Colonic mucosa (tissue), 4 donors: ENCODE measurements around the gene RCN1. TPM values are rescaled to one million over a fixed set of nuclear protein-coding genes. Genes with fewer than 3 reads are reported as not detected.

Source experiments
- DNase-seq: peaks from one replicate; pipeline ENCODE4 v3.0.0-alpha.2; 2020
- H3K27ac ChIP-seq: fragments of 200-600 bp; one replicate; pipeline ENCODE4 v1.8.0; 2021
- H3K27me3 ChIP-seq: fragments of 200-600 bp; one replicate; pipeline ENCODE4 v1.8.0; 2021
- H3K36me3 ChIP-seq: fragments of 200-600 bp; one replicate; pipeline ENCODE4 v1.8.0; 2021
- H3K4me1 ChIP-seq: fragments of 200-600 bp; one replicate; pipeline ENCODE4 v1.8.0; 2021; ENCODE audit warnings: mild to moderate bottlenecking
- H3K4me3 ChIP-seq: fragments of 200-600 bp; one replicate; pipeline ENCODE4 v1.8.0; 2021
- H3K9ac ChIP-seq, 2 donors: one replicate each; pipeline ENCODE4 v1.7.0; 2013; ENCODE audit warnings: control low read depth in 2 of 2, low read depth in 2 of 2, low read length in 2 of 2
- H3K9me3 ChIP-seq: fragments of 200-600 bp; one replicate; pipeline ENCODE4 v1.8.0; 2021
- intact Hi-C: fragments of 100-400 bp; cut with DNase I; formaldehyde crosslinking; loops from one replicate; pipeline ENCODE4 v1.14.1; 2022
- total RNA-seq, 2 donors: library from RNA; stranded (reverse); fragmentation: NEBNext Ultra II Directional in 1 of 2; extraction: Animal tissue kit (Norgen Biotek cat#: 25700) in 1 of 2; gene quantifications; one replicate each; pipeline ENCODE4 v1.2.1, GENCODE V29; 2021
- TF ChIP-seq, protein P1 (sequence below): fragments of 200-600 bp; IDR thresholded peaks from one replicate; pipeline ENCODE4 v1.8.0; 2022; ENCODE audit warnings: antibody characterized with exemption, mild to moderate bottlenecking
- donor health status: healthy.
- donor health status: DM: no; HTN: no; CAD: no.
- donor health status: DM: no; HTN: no; CAD: no.

RCN1 gene
- total RNA-seq, 2 donors from 2014 or later: 51.0 to 52.7 TPM

DNA sequence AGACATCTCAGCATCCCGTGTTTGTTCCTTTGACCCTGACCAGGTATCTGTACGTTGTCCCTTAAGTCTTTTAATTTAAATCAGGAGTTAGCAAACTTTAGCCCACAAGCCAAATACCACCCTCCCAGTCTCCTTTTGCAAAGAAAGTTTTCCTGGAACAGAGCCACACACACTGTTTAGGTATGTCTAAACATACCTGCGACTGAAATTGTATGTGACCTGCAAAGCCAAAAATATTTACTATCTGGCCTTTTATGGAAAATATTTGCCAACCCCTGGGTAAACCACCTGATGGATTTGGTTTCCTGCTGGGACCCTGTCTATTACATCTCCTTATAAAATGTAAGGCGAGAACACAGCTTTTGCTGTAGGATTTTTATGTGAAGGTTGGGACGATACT, 20.2 kb upstream of the RCN1 start:
- H3K9ac ChIP-seq: no peak overlapping the region
- H3K36me3 ChIP-seq: no peaks in the 10 kb centered on the region
- intact Hi-C loops: no loop called here
- H3K4me1 ChIP-seq: no peaks in the 10 kb centered on the region
- no peaks in the 10 kb centered on the region for H3K27me3 ChIP-seq
- TF ChIP-seq, protein P1, sequence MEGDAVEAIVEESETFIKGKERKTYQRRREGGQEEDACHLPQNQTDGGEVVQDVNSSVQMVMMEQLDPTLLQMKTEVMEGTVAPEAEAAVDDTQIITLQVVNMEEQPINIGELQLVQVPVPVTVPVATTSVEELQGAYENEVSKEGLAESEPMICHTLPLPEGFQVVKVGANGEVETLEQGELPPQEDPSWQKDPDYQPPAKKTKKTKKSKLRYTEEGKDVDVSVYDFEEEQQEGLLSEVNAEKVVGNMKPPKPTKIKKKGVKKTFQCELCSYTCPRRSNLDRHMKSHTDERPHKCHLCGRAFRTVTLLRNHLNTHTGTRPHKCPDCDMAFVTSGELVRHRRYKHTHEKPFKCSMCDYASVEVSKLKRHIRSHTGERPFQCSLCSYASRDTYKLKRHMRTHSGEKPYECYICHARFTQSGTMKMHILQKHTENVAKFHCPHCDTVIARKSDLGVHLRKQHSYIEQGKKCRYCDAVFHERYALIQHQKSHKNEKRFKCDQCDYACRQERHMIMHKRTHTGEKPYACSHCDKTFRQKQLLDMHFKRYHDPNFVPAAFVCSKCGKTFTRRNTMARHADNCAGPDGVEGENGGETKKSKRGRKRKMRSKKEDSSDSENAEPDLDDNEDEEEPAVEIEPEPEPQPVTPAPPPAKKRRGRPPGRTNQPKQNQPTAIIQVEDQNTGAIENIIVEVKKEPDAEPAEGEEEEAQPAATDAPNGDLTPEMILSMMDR: no peak
- no peak overlapping the region for H3K27ac ChIP-seq
- no peak for DNase-seq
- no peaks in the 10 kb centered on the region for H3K9me3 ChIP-seq
- H3K4me3 ChIP-seq: no peak overlapping the region

DNA sequence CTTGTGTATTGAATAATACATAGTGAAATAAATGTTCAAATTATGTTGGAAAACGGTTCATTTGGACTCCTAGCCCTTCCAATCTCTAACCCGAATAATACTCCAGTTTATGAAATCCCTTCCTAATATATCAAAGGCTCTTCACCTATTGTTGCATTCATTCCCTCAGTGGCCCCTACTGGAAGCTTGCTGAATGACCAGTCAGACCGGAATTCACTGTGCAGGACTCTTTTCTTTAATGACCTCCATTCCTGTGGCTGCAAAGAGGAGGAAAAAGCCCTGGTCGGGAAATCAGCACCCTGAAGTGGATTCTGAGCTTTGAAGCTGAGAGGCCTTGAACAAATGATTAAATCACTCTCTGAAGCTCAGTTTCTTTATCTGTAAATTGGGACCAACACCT, 19.1 kb upstream of the RCN1 start:
- Histone ChIP-seq H3K4me3 (no peak overlapping the region), H3K27ac (no peak overlapping the region), H3K27me3 (no peaks in the 10 kb centered on the region), H3K36me3 (no peaks in the 10 kb centered on the region), H3K9me3 (no peaks in the 10 kb centered on the region), H3K9ac (no peak overlapping the region), H3K4me1 (no peaks in the 10 kb centered on the region)
- TF ChIP-seq, protein P1: no peak
- DNase-seq: no peak
- intact Hi-C loops: no loop called here

DNA sequence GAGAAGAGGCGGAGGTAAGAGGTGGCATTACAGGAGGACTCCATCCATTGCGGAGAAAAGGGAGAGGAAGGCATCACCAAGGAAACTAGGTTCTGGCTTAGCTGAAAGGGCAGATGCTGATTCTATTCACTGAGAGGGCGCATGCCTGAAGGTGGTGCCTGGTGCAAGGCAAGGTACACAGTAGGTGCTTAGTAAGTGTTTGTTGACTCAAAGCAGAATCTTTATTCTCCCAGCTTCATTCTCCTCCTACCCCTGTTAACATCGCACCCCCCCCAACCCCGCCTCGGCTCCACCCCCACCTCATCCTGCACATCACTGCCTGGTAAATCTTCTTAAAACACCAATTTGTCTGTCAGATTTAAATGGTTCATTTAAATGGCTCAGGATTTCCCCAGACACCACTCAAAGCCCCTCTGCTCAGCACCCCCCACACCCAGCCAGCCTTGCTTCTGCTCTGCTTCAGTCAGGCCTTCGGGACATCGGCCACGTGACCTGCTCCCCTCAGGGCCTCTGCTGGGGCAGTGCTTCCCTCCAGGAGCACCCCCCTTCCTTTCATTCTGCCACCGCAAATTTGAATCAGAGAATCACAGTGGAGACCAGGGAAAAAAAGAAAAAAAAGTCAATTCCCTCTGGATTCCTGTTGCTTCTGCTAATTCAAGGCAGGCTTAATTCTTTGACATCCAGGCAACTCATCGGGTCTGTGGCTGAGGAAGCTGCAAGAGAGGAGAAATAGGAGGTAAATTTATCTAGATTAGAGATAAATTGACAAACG, 17.8 kb upstream of the RCN1 start:
- intact Hi-C loops: no loop called here
- no peaks in the 10 kb centered on the region for H3K4me1 ChIP-seq
- no peak overlapping the region for H3K27ac ChIP-seq
- H3K36me3 ChIP-seq: no peaks in the 10 kb centered on the region
- no peak overlapping the region for H3K4me3 ChIP-seq
- TF ChIP-seq, protein P1: no peak
- DNase-seq: no peak
- no peak overlapping the region for H3K9ac ChIP-seq
- no peaks in the 10 kb centered on the region for H3K27me3 ChIP-seq
- H3K9me3 ChIP-seq: no peaks in the 10 kb centered on the region

DNA sequence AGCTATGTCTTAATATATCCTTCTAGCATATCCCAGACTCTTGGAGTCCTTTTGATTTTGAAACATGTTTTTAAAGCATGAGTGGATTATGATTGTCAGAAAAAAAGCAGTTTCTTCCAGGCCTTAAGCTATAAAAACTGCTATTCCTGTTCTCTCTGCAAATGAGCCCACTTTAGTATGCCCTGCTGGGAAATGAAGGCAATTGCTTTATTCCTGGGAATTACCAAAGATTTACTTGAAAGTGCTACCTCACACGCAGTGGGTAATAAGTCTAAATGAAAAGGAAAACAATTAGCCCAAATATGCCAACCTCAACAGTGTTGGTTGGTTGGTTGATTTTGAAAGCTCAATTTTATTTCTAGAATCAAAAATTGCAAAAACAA, 17.2 kb upstream of the RCN1 start:
- H3K27me3 ChIP-seq: no peaks in the 10 kb centered on the region
- DNase-seq: no peak
- TF ChIP-seq, protein P1: no peak
- H3K4me1 ChIP-seq: no peaks in the 10 kb centered on the region
- no peak overlapping the region for H3K27ac ChIP-seq
- no peaks in the 10 kb centered on the region for H3K9me3 ChIP-seq
- H3K4me3 ChIP-seq: no peak overlapping the region
- H3K36me3 ChIP-seq: no peaks in the 10 kb centered on the region
- intact Hi-C loops: no loop called here
- no peak overlapping the region for H3K9ac ChIP-seq

DNA sequence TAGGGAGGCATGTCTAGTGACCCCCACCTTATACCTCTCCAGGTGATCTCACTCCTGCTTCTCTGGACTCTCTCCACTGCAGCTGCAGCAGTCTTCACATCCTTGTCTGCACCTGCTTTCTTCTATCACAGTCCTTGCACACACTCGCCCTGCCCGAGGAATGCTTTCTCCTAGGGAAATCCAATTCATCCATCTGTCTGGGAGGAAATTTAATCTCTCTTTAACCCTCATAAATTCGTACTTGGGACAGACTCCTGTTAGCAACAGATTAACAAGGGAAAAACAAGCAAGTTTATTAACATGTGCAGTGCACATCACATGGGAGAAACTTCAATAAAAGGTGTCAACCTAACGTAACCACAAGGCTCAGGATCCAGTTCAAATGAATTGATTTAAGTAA, 11.3 kb upstream of the RCN1 start:
- no peaks in the 10 kb centered on the region for H3K27me3 ChIP-seq
- no peak overlapping the region for H3K9ac ChIP-seq
- H3K9me3 ChIP-seq: no peaks in the 10 kb centered on the region
- H3K36me3 ChIP-seq: no peaks in the 10 kb centered on the region
- no peak overlapping the region for H3K27ac ChIP-seq
- no peak for DNase-seq
- intact Hi-C loops: no loop called here
- H3K4me3 ChIP-seq: no peak overlapping the region
- TF ChIP-seq, protein P1: no peak
- no peaks in the 10 kb centered on the region for H3K4me1 ChIP-seq
